Left lung (tissue), 10 donors: ENCODE data around the gene GTF2B. TPM values are rescaled to one million over a fixed set of nuclear protein-coding genes. Genes with fewer than 3 reads are reported as not detected.
A peak's percentile ranks its signal among the peaks of the same experiment; 100 is the strongest.
"Not testable (repeated sequence)": the region's sequence is repeated elsewhere in the genome, so short reads cannot be mapped to it uniquely, and the experiment has no call there.

Experiments
- ATAC-seq: fragments of 200-7000 bp; cut with Tn5 transposase; one replicate; pipeline ENCODE4 v1.9.1; 2020; ENCODE audit warnings: moderate library complexity
- DNase-seq, 4 donors: peaks; one replicate each; pipeline ENCODE4 v3.0.0-alpha.2; 2013 to 2020
- H3K27ac ChIP-seq, 2 donors: fragments of 200-600 bp; sonication (generic) in 1 of 2; one replicate each; pipeline versions ENCODE4 v1.5.0 to v1.8.0; 2020 to 2021
- H3K27me3 ChIP-seq, 2 donors: fragments of 200-600 bp; sonication (generic) in 1 of 2; one replicate each; pipeline versions ENCODE4 v1.5.0 to v1.8.0; 2020 to 2021
- H3K36me3 ChIP-seq, 2 donors: fragments of 200-600 bp; sonication (generic) in 1 of 2; one replicate each; pipeline versions ENCODE4 v1.5.0 to v1.8.0; 2020 to 2021
- H3K4me1 ChIP-seq, 2 donors: fragments of 200-600 bp; one replicate each; pipeline ENCODE4 v1.8.0; 2021
- H3K4me3 ChIP-seq, 2 donors: fragments of 200-600 bp; sonication (generic) in 1 of 2; one replicate each; pipeline versions ENCODE4 v1.5.0 to v1.8.0; 2020 to 2021; ENCODE audit warnings: mild to moderate bottlenecking in 1 of 2
- H3K9me3 ChIP-seq, 2 donors: fragments of 200-600 bp; sonication (generic) in 1 of 2; one replicate each; pipeline versions ENCODE4 v1.5.0 to v1.8.0; 2020 to 2021
- intact Hi-C, 2 donors: fragments of 100-400 bp; cut with DNase I; formaldehyde crosslinking; loops; one replicate each; pipeline versions ENCODE4 v1.11.2 to v1.14.2; 2022
- polyA plus RNA-seq, 6 donors: library from polyadenylated mRNA; unstranded; fragments of 120-200 nt; gene quantifications; one replicate each; pipeline ENCODE4 v1.2.1, GENCODE V29; 2013; ENCODE audit not compliant: insufficient read length in 6 of 6
- total RNA-seq, 2 donors: library from RNA; stranded (reverse); fragmentation: NEBNext Ultra II Directional; extraction: Animal tissue kit (Norgen Biotek cat#: 25700); gene quantifications; one replicate each; pipeline ENCODE4 v1.2.1, GENCODE V29; 2021
- TF ChIP-seq, protein P1 (sequence below), 2 donors: fragments of 200-600 bp; sonication (generic) in 1 of 2; IDR thresholded peaks; one replicate each; pipeline versions ENCODE4 v1.5.0 to v1.8.0; 2021; ENCODE audit warnings: antibody characterized with exemption in 2 of 2
- donor health status: DM: no; HTN: yes; CAD: no.
- donor health status: DM: no; HTN: no; CAD: no.

The GTF2B gene
- total and polyA plus RNA-seq, 8 donors = 21.6 to 44.5 (median 41.8) TPM

DNA sequence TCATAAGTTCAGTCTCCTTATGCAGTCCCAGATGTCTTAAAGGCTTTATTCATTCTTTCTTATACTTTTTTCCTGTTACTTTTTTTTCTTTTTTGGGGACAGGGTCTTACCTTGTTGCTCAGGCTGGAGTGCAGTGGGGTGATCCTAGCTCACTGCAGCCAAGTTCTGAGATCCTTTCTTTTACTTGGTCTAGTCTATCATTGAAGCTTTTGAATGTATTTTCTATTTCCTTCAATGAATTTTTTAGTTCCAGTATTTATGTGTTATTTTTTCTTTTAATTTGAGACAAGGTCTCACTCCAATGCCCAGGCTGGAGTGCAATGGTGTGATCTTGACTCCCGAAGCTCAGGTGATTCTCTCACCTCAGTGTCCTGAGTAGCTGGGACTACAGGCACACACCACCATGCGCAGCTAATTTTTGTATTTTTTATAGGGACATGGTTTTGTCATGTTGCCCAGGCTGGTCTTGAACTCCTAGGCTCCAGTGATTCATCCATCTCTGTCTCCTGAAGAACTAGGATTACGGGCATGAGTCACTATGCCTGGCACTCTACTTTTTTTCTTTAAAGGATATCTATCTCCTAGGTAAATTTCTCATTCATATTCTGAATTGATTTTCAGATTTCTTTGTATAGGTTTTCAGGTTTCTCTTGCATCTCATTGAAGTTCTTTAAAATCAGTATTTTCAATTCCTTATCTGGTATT lies 26.1 kb upstream of the GTF2B start:
- TF ChIP-seq, protein P1, sequence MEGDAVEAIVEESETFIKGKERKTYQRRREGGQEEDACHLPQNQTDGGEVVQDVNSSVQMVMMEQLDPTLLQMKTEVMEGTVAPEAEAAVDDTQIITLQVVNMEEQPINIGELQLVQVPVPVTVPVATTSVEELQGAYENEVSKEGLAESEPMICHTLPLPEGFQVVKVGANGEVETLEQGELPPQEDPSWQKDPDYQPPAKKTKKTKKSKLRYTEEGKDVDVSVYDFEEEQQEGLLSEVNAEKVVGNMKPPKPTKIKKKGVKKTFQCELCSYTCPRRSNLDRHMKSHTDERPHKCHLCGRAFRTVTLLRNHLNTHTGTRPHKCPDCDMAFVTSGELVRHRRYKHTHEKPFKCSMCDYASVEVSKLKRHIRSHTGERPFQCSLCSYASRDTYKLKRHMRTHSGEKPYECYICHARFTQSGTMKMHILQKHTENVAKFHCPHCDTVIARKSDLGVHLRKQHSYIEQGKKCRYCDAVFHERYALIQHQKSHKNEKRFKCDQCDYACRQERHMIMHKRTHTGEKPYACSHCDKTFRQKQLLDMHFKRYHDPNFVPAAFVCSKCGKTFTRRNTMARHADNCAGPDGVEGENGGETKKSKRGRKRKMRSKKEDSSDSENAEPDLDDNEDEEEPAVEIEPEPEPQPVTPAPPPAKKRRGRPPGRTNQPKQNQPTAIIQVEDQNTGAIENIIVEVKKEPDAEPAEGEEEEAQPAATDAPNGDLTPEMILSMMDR (IDR thresholded peaks at IDR 0.05) = no peak
- Histone ChIP-seq H3K36me3 (peaks cover 0 to 42% of the 10 kb centered on the region in 2 donors), H3K27ac (no peak overlapping the region), H3K9me3 (peaks cover 6 to 33% of the 10 kb centered on the region in 2 donors), H3K4me1 (no peaks in the 10 kb centered on the region), H3K27me3 (no peaks in the 10 kb centered on the region), H3K4me3 (no peak overlapping the region)
- DNase-seq (no peak), ATAC-seq (no peak)
- intact Hi-C loops = no loop called here

DNA sequence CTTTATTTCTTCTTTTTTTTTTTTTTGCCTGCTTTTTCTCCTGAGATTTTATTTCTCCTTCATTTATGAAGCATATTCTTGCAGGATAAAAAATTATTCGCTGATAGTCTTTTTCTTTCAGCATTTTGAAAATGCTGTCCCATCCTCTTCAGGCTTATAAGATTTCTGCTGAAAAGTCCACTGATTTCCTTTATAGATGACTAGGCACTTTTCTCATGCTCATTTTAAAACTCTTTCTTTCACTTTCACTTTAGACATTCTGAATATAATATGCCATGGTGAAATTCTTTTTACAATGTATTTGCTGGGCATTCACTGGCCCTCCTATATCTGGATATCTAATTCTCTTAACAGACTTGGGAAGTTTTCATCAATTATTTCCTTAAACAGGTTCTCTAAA lies 25.5 kb upstream of the GTF2B start:
- TF ChIP-seq, protein P1 (IDR thresholded peaks at IDR 0.05) = no peak
- intact Hi-C loops = no loop called here
- Histone ChIP-seq H3K9me3 (peaks cover 6 to 33% of the 10 kb centered on the region in 2 donors), H3K4me1 (no peaks in the 10 kb centered on the region), H3K4me3 (no peak overlapping the region), H3K27ac (no peak overlapping the region), H3K27me3 (no peaks in the 10 kb centered on the region), H3K36me3 (peaks cover 0 to 36% of the 10 kb centered on the region in 2 donors)
- ATAC-seq = no peak
- DNase-seq = no peak

DNA sequence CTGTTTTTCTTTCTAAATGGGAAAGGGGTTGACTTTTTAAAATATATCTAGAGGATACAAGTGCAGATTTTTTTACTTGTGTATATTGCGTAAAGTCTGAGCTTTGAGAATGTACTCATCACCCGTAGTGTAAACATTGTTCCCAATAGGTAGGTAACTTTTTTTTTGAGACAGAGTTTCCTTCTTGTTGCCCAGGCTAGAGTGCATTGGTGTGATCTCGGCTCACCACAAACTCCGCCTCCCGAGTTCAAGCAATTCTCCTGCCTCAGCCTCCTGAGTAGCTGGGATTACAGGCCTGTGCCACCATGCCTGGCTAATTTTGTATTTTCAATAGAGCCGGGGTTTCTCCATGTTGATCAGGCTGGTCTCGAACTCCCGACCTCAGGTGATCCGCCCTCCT lies 20.4 kb upstream of the GTF2B start:
- peak; percentile 69 for ATAC-seq
- H3K27ac ChIP-seq, intact Hi-C loops, H3K27me3 ChIP-seq, H3K9me3 ChIP-seq, H3K36me3 ChIP-seq, DNase-seq, H3K4me1 ChIP-seq, H3K4me3 ChIP-seq: not testable (repeated sequence)

DNA sequence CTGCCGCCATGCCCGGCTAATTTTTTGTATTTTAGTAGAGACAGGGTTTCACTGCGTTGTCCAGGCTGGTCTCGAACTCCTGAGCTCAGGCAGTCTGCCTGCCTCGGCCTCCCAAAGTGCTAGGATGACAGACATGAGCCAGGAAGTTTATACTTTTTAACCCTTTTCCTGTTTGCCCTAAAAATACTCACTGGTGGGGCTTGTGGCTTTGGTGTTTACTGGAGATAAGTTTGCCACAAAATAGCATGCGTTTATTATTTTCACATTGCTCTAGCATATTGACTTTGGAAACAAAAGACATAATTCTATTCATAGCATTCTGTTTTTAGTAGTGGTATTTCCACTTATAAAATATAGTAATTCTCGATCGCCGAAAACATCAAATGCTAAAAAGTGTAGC lies 19.8 kb upstream of the GTF2B start:
- no peaks in the 10 kb centered on the region for H3K36me3 ChIP-seq
- intact Hi-C loops = no loop called here

DNA sequence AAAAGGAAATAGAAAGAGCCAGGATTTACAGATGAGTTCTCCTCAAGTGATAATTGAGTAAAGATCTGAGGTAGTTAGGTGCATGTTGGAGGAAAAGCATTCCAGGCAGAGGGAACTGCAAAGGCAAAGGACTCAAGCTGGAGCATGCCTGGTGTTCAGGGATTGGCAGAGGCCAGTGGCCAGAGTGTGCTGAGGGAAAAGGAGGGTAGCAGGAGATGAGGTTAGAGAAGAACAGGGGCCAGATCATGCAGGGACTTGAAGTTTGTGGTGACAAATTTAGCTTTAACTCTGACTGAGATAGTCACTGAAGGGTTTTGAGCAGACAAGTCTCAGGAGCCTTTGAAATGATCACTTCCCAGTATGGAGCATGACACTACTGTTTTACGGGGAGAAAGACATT lies 19.0 kb upstream of the GTF2B start:
- intact Hi-C loops = no loop called here
- H3K4me1 ChIP-seq = no peaks in the 10 kb centered on the region
- no peak overlapping the region for H3K4me3 ChIP-seq
- H3K27ac ChIP-seq = no peak overlapping the region
- ATAC-seq = no peak
- H3K27me3 ChIP-seq = no peaks in the 10 kb centered on the region
- TF ChIP-seq, protein P1 (IDR thresholded peaks at IDR 0.05) = no peak
- H3K9me3 ChIP-seq = no peaks in the 10 kb centered on the region
- DNase-seq = no peak
- H3K36me3 ChIP-seq = no peaks in the 10 kb centered on the region

More for the DNA sequence above, 19.8 kb upstream of the GTF2B start:
- DNase-seq = no peak
- Histone ChIP-seq H3K4me3 (no peak overlapping the region), H3K27me3 (no peaks in the 10 kb centered on the region), H3K4me1 (no peaks in the 10 kb centered on the region), H3K9me3 (peaks cover 0 to 4% of the 10 kb centered on the region in 2 donors), H3K27ac (no peak overlapping the region)
- TF ChIP-seq, protein P1 (IDR thresholded peaks at IDR 0.05) = no peak
- ATAC-seq = no peak

DNA sequence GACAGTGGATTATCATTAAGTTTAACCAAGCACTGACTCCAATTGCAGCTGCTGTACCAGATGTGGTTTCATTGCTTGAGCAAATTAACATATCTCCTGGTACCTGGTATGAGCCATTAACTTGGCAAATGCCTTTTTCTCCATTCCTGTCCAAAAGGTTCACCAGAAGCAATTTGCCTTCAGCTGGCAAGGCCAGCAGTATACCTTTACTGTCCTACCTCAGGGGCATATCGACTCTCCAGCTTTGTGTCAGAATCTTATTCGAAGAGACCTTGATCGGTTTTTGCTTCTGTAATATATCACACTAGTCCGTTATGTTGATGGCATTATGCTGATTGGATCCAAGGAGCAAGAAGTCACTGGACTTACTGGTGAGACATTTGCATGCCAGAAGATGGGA lies 9.5 kb upstream of the GTF2B start:
- no peaks in the 10 kb centered on the region for H3K27me3 ChIP-seq
- H3K4me3 ChIP-seq = no peak overlapping the region
- no peaks in the 10 kb centered on the region for H3K9me3 ChIP-seq
- no peak for ATAC-seq
- H3K36me3 ChIP-seq = no peaks in the 10 kb centered on the region
- H3K27ac ChIP-seq = no peak overlapping the region
- intact Hi-C loops = no loop called here
- TF ChIP-seq, protein P1 (IDR thresholded peaks at IDR 0.05) = no peak
- no peak for DNase-seq
- no peaks in the 10 kb centered on the region for H3K4me1 ChIP-seq
